ENCODE data around the gene OR10R2. TPM values are rescaled to one million over a fixed set of nuclear protein-coding genes. Genes with fewer than 3 reads are reported as not detected.
"Not testable (repeated sequence)": the region's sequence is repeated elsewhere in the genome, so short reads cannot be mapped to it uniquely, and the experiment has no call there.

OR10R2 gene
- total RNA-seq = not detected in 3 replicates

GRCh38 chr1:158471920-158472319 is at the start of gene OR10R2:
OR10R2 (plus strand) TSS chr1:158472220; CDS start chr1:158472326, 106 bp downstream.
- TF ChIP-seq, protein P1, sequence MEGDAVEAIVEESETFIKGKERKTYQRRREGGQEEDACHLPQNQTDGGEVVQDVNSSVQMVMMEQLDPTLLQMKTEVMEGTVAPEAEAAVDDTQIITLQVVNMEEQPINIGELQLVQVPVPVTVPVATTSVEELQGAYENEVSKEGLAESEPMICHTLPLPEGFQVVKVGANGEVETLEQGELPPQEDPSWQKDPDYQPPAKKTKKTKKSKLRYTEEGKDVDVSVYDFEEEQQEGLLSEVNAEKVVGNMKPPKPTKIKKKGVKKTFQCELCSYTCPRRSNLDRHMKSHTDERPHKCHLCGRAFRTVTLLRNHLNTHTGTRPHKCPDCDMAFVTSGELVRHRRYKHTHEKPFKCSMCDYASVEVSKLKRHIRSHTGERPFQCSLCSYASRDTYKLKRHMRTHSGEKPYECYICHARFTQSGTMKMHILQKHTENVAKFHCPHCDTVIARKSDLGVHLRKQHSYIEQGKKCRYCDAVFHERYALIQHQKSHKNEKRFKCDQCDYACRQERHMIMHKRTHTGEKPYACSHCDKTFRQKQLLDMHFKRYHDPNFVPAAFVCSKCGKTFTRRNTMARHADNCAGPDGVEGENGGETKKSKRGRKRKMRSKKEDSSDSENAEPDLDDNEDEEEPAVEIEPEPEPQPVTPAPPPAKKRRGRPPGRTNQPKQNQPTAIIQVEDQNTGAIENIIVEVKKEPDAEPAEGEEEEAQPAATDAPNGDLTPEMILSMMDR (IDR thresholded peaks at IDR 0.05; ENCODE audit: unreplicated experiment) = no peak
- H3K4me1 Mint-ChIP-seq = no peaks in the 10 kb centered on the region

DNA sequence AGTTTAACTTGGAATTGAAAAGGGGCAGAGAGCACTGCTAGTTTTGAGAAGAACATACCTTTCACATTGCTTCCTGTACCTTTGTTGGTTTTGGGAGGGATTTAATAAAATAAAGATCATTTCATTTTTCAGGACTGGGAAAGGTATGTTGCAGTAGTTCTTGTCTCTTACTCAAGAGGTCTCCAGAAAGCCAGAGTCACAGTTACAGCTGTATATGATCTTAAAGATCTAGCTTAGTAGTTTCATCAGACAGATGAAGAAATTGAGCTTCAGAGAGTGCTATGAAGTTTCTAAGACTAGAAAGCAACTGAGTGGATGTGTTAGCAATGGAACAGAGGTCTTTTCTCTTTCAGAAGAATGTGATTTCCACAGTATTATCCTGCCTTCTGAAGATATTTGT is 47.0 kb upstream of the OR10R2 start:
- Mint-ChIP-seq H3K27ac (peak overlapping the region; percentile 2), H3K27me3 (ENCODE audit: low read depth) (no peaks in the 10 kb centered on the region), H3K36me3 (no peaks in the 10 kb centered on the region), H3K4me3 (no peak overlapping the region), H3K4me1 (peaks cover 13% of the 10 kb centered on the region), H3K9me3 (peaks cover 9% of the 10 kb centered on the region)
- TF ChIP-seq, protein P1 (IDR thresholded peaks at IDR 0.05; ENCODE audit: unreplicated experiment) = no peak
- no peak for DNase-seq (ENCODE audit: low spot score in 2 of 2, unreplicated experiment in 2 of 2)

More at GRCh38 chr1:158471920-158472319, at the start of gene OR10R2:
- peaks cover 3% of the 10 kb centered on the region for H3K9me3 Mint-ChIP-seq
- H3K27ac Mint-ChIP-seq = no peak within 1 kb of the TSS
- no peak within 1 kb of the TSS for H3K4me3 Mint-ChIP-seq
- H3K36me3 Mint-ChIP-seq = no peaks in the 10 kb centered on the region
- no peak for DNase-seq (ENCODE audit: low spot score in 2 of 2, unreplicated experiment in 2 of 2)
- H3K27me3 Mint-ChIP-seq (ENCODE audit: low read depth) = peaks cover 7% of the 10 kb centered on the region

- no peaks in the 10 kb centered on the region for H3K36me3 Mint-ChIP-seq
- H3K9me3 Mint-ChIP-seq = peaks cover 9% of the 10 kb centered on the region
- no peak within 1 kb of the TSS for H3K27ac Mint-ChIP-seq
- H3K4me3 Mint-ChIP-seq = no peak within 1 kb of the TSS
- no peak for DNase-seq (ENCODE audit: low spot score in 2 of 2, unreplicated experiment in 2 of 2)
- H3K4me1 Mint-ChIP-seq = peaks cover 13% of the 10 kb centered on the region
- TF ChIP-seq, protein P1 (IDR thresholded peaks at IDR 0.05; ENCODE audit: unreplicated experiment) = no peak
- H3K27me3 Mint-ChIP-seq (ENCODE audit: low read depth) = no peaks in the 10 kb centered on the region
Measured at GRCh38 chr1:158426137-158426536, 45.9 kb upstream of the OR10R2 start, which contains the start of gene OR10K2. OR10K2 (minus strand) TSS chr1:158426237; CDS start chr1:158420866, 5,371 bp downstream.

DNA sequence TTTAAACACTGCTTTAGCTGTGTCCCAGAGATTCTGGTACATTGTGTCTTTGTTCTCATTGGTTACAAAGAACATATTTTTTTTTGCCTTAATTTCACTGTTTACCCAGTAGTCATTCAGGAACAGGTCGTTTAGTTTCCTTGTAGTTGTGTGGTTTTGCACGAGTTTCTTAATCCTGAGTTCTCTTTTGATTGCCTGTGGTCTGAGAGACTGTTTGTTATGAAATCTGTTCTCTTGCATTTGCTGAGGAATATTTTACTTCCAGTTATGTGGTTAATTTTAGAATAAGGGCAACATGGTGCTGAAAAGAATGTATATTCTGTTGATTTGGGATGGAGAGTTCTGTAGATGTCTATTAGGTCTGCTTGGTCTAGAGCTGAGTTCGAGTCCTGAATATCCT is 41.9 kb upstream of the OR10R2 start:
- not testable (repeated sequence) for H3K27me3 Mint-ChIP-seq (ENCODE audit: low read depth)

GRCh38 chr1:158434741-158435140 is 37.3 kb upstream of the OR10R2 start:
- DNase-seq (ENCODE audit: low spot score in 2 of 2, unreplicated experiment in 2 of 2) = no peak
- no peak overlapping the region for H3K27ac Mint-ChIP-seq
- TF ChIP-seq, protein P1 (IDR thresholded peaks at IDR 0.05; ENCODE audit: unreplicated experiment) = no peak
- H3K9me3 Mint-ChIP-seq = peaks cover 5% of the 10 kb centered on the region
- no peak overlapping the region for H3K4me3 Mint-ChIP-seq
- H3K4me1 Mint-ChIP-seq = peaks cover 5% of the 10 kb centered on the region
- no peaks in the 10 kb centered on the region for H3K27me3 Mint-ChIP-seq (ENCODE audit: low read depth)
- H3K36me3 Mint-ChIP-seq = no peaks in the 10 kb centered on the region

More for the DNA sequence above, 41.9 kb upstream of the OR10R2 start:
- H3K27ac Mint-ChIP-seq; H3K36me3 Mint-ChIP-seq; DNase-seq (ENCODE audit: low spot score in 2 of 2, unreplicated experiment in 2 of 2); H3K4me3 Mint-ChIP-seq; H3K4me1 Mint-ChIP-seq: not testable (repeated sequence)
- H3K9me3 Mint-ChIP-seq = peaks cover 14% of the 10 kb centered on the region

GRCh38 chr1:158445376-158445775 is 26.6 kb upstream of the OR10R2 start:
- Mint-ChIP-seq H3K27ac (no peak overlapping the region), H3K4me3 (no peak overlapping the region), H3K4me1 (no peaks in the 10 kb centered on the region), H3K9me3 (peaks cover under 1% of the 10 kb centered on the region), H3K27me3 (ENCODE audit: low read depth) (peaks cover 7% of the 10 kb centered on the region), H3K36me3 (no peaks in the 10 kb centered on the region)
- no peak for DNase-seq (ENCODE audit: low spot score in 2 of 2, unreplicated experiment in 2 of 2)
- TF ChIP-seq, protein P1 (IDR thresholded peaks at IDR 0.05; ENCODE audit: unreplicated experiment) = no peak

All from mesothelial cell of epicardium (in vitro differentiated cells).